BLaER1 treated with 17β-estradiol and CSF1 and Interleukin-3, amounts not matched to agents 10 nM and 100 nM (cell line): ENCODE results near the gene TCEA3.
A peak's percentile ranks its signal among the peaks of the same experiment; 100 is the strongest.

Source experiments
- H3K27ac ChIP-seq, 11 experiments: shearing (Covaris generic); formaldehyde crosslinking; 2 replicates each; pipeline ENCODE4 v1.8.1; 2022
- H3K27me3 ChIP-seq, 11 experiments: shearing (Covaris generic); formaldehyde crosslinking; 2 replicates each; pipeline ENCODE4 v1.8.1; 2022
- H3K36me3 ChIP-seq, 11 experiments: shearing (Covaris generic); formaldehyde crosslinking; 2 replicates each; pipeline ENCODE4 v1.8.1; 2022
- H3K4me1 ChIP-seq, 10 experiments: shearing (Covaris generic); formaldehyde crosslinking; 2 replicates each; pipeline ENCODE4 v1.8.1; 2022
- H3K4me2 ChIP-seq, 11 experiments: shearing (Covaris generic); formaldehyde crosslinking; 2 replicates each; pipeline ENCODE4 v1.8.1; 2022
- H3K4me3 ChIP-seq, 10 experiments: shearing (Covaris generic); formaldehyde crosslinking; 2 replicates each; pipeline ENCODE4 v1.8.1; 2022
- H3K9ac ChIP-seq, 11 experiments: shearing (Covaris generic); formaldehyde crosslinking; 2 replicates each; pipeline ENCODE4 v1.8.1; 2022
- H3K9me3 ChIP-seq, 11 experiments: shearing (Covaris generic); formaldehyde crosslinking; replicated peaks in 1 of 11; 2 replicates each; pipeline ENCODE4 v1.8.1; 2022
- H4K20me1 ChIP-seq, 11 experiments: shearing (Covaris generic); formaldehyde crosslinking; 2 replicates each; pipeline ENCODE4 v1.8.1; 2022
- Cebpa-rat ChIP-seq, 11 experiments: shearing (Covaris generic); IDR thresholded peaks; 2 replicates each; pipeline ENCODE4 v1.8.1; 2022

TCEA3 gene

GRCh38 chr1:23441446-23442148 is 17.0 kb upstream of the TCEA3 start:
- H3K4me1 ChIP-seq: peaks cover 11 to 36% (median 18%) of the 10 kb centered on the region in 10 experiments; a peak in 18 of 20 replicates
- H3K9me3 ChIP-seq: no peaks in the 10 kb centered on the region
- TF ChIP-seq Cebpa-rat (IDR thresholded peaks at IDR 0.05): no peak
- no peak overlapping the region for H3K4me3 ChIP-seq
- H3K27me3 ChIP-seq: no peaks in the 10 kb centered on the region
- peaks cover 0 to 6% (median 0%) of the 10 kb centered on the region in 11 experiments; a peak in 2 of 22 replicates for H3K36me3 ChIP-seq
- no peak overlapping the region for H3K9ac ChIP-seq
- H4K20me1 ChIP-seq: peaks cover 0 to 6% (median 0%) of the 10 kb centered on the region in 11 experiments; a peak in 1 of 22 replicates
- no peak overlapping the region for H3K4me2 ChIP-seq
- no peak overlapping the region for H3K27ac ChIP-seq

GRCh38 chr1:23438545-23438944 is 14.0 kb upstream of the TCEA3 start:
- Histone ChIP-seq H3K4me1 (peaks cover 0 to 17% (median 7%) of the 10 kb centered on the region in 10 experiments; a peak in 12 of 20 replicates), H3K36me3 (peaks cover 0 to 12% (median 0%) of the 10 kb centered on the region in 11 experiments; a peak in 2 of 22 replicates), H3K4me3 (no peak overlapping the region), H3K27ac (no peak overlapping the region), H3K9me3 (no peaks in the 10 kb centered on the region), H3K4me2 (no peak overlapping the region), H3K9ac (no peak overlapping the region), H3K27me3 (no peaks in the 10 kb centered on the region), H4K20me1 (peaks cover 0 to 6% (median 0%) of the 10 kb centered on the region in 11 experiments; a peak in 1 of 22 replicates)
- no peak for TF ChIP-seq Cebpa-rat (IDR thresholded peaks at IDR 0.05)

GRCh38 chr1:23437355-23437664 is 12.8 kb upstream of the TCEA3 start:
- Histone ChIP-seq H3K27me3 (no peaks in the 10 kb centered on the region), H3K36me3 (peaks cover 0 to 18% (median 0%) of the 10 kb centered on the region in 11 experiments; a peak in 3 of 22 replicates), H3K4me1 (peaks cover 0 to 13% (median under 1%) of the 10 kb centered on the region in 10 experiments; a peak in 6 of 20 replicates), H3K27ac (no peak overlapping the region), H3K9ac (no peak overlapping the region), H4K20me1 (peaks cover 0 to 6% (median 0%) of the 10 kb centered on the region in 11 experiments; a peak in 1 of 22 replicates), H3K9me3 (no peaks in the 10 kb centered on the region), H3K4me2 (no peak overlapping the region), H3K4me3 (no peak overlapping the region)
- no peak for TF ChIP-seq Cebpa-rat (IDR thresholded peaks at IDR 0.05)

- peaks cover 0 to 18% (median 0%) of the 10 kb centered on the region in 11 experiments; a peak in 3 of 22 replicates for H3K36me3 ChIP-seq
- peaks cover 0 to 10% (median 0%) of the 10 kb centered on the region in 10 experiments; a peak in 6 of 20 replicates for H3K4me1 ChIP-seq
- peaks cover 0 to 6% (median 0%) of the 10 kb centered on the region in 11 experiments; a peak in 1 of 22 replicates for H4K20me1 ChIP-seq
- peak overlapping the region in 4 of 11 experiments; percentile 11 to 30 (median 14); a peak in 2 of 22 replicates for H3K4me2 ChIP-seq
- H3K27ac ChIP-seq: no peak overlapping the region
- no peaks in the 10 kb centered on the region for H3K9me3 ChIP-seq
- no peak for TF ChIP-seq Cebpa-rat (IDR thresholded peaks at IDR 0.05)
- H3K9ac ChIP-seq: no peak overlapping the region
- H3K27me3 ChIP-seq: no peaks in the 10 kb centered on the region
- no peak overlapping the region for H3K4me3 ChIP-seq
Observed at GRCh38 chr1:23436520-23437354, 12.2 kb upstream of the TCEA3 start.

- H3K4me2 ChIP-seq: no peak overlapping the region
- H3K4me3 ChIP-seq: no peak overlapping the region
- peaks cover 0 to 30% (median 4%) of the 10 kb centered on the region in 11 experiments; a peak in 4 of 22 replicates for H3K36me3 ChIP-seq
- H4K20me1 ChIP-seq: peaks cover 0 to 6% (median 0%) of the 10 kb centered on the region in 11 experiments; a peak in 1 of 22 replicates
- H3K4me1 ChIP-seq: peaks cover 0 to 10% (median 0%) of the 10 kb centered on the region in 10 experiments; a peak in 7 of 20 replicates
- no peak overlapping the region for H3K9ac ChIP-seq
- H3K27me3 ChIP-seq: no peaks in the 10 kb centered on the region
- TF ChIP-seq Cebpa-rat (IDR thresholded peaks at IDR 0.05): no peak
- H3K9me3 ChIP-seq: no peaks in the 10 kb centered on the region
- H3K27ac ChIP-seq: no peak overlapping the region
Observed at GRCh38 chr1:23434260-23434775, 9.8 kb upstream of the TCEA3 start.

- no peak overlapping the region; a peak in 1 of 22 replicates for H3K9ac ChIP-seq
- H4K20me1 ChIP-seq: peaks cover 0 to 6% (median 0%) of the 10 kb centered on the region in 11 experiments; a peak in 2 of 22 replicates
- H3K4me1 ChIP-seq: peaks cover 0 to 21% (median 9%) of the 10 kb centered on the region in 10 experiments; a peak in 14 of 20 replicates
- H3K4me3 ChIP-seq: no peak overlapping the region
- peaks cover 0 to 23% (median 4%) of the 10 kb centered on the region in 11 experiments; a peak in 3 of 22 replicates for H3K36me3 ChIP-seq
- no peak overlapping the region for H3K27ac ChIP-seq
- no peaks in the 10 kb centered on the region for H3K9me3 ChIP-seq
- H3K27me3 ChIP-seq: no peaks in the 10 kb centered on the region
- TF ChIP-seq Cebpa-rat (IDR thresholded peaks at IDR 0.05): no peak
- no peak overlapping the region for H3K4me2 ChIP-seq
Observed at GRCh38 chr1:23433122-23433521, 8.6 kb upstream of the TCEA3 start.

GRCh38 chr1:23431431-23431830 is 6.9 kb upstream of the TCEA3 start:
- H3K27me3 ChIP-seq: peaks cover 2 to 14% (median 8%) of the 10 kb centered on the region in 11 experiments; a peak in 16 of 22 replicates
- TF ChIP-seq Cebpa-rat (IDR thresholded peaks at IDR 0.05): no peak
- H3K4me2 ChIP-seq: no peak overlapping the region
- H3K27ac ChIP-seq: no peak overlapping the region
- H3K9me3 ChIP-seq: no peaks in the 10 kb centered on the region
- peaks cover 0 to 6% (median 0%) of the 10 kb centered on the region in 11 experiments; a peak in 1 of 22 replicates for H4K20me1 ChIP-seq
- no peak overlapping the region for H3K4me3 ChIP-seq
- H3K36me3 ChIP-seq: peaks cover 0 to 23% (median 4%) of the 10 kb centered on the region in 11 experiments; a peak in 3 of 22 replicates
- H3K9ac ChIP-seq: no peak overlapping the region
- peaks cover 8 to 25% (median 13%) of the 10 kb centered on the region in 10 experiments; a peak in 16 of 20 replicates for H3K4me1 ChIP-seq

GRCh38 chr1:23430803-23431202 is 6.3 kb upstream of the TCEA3 start:
- no peak overlapping the region for H3K4me2 ChIP-seq
- H3K27ac ChIP-seq: no peak overlapping the region
- H3K9ac ChIP-seq: no peak overlapping the region
- peaks cover 8 to 19% (median 12%) of the 10 kb centered on the region in 10 experiments; a peak in 16 of 20 replicates for H3K4me1 ChIP-seq
- peaks cover 0 to 23% (median 4%) of the 10 kb centered on the region in 11 experiments; a peak in 3 of 22 replicates for H3K36me3 ChIP-seq
- H3K9me3 ChIP-seq: no peaks in the 10 kb centered on the region
- H3K4me3 ChIP-seq: no peak overlapping the region
- no peak for TF ChIP-seq Cebpa-rat (IDR thresholded peaks at IDR 0.05)
- H3K27me3 ChIP-seq: peaks cover 8 to 20% (median 14%) of the 10 kb centered on the region in 11 experiments
- peaks cover 0 to 10% (median 0%) of the 10 kb centered on the region in 11 experiments; a peak in 2 of 22 replicates for H4K20me1 ChIP-seq
